A673 (cell line): ENCODE results near the gene CTIF.

Experiments used
- EZH2 ChIP-seq: fragments of 200-600 bp; sonication (generic); IDR thresholded peaks from 2 replicates; pipeline ENCODE4 v1.6.1; 2017; ENCODE audit warnings: borderline replicate concordance, low read depth, mild to moderate bottlenecking, mixed read lengths, antibody characterized with exemption, low read length; ENCODE audit not compliant: poor library complexity, severe bottlenecking
- TF ChIP-seq, protein P1 (sequence below): fragments of 300-800, 200-600 bp; sonication (generic); conservative IDR thresholded peaks from 2 replicates; pipeline ENCODE4 v1.5.1; 2017; ENCODE audit warnings: low read depth, mild to moderate bottlenecking, antibody characterized with exemption, low read length, moderate library complexity, mixed read lengths

DNA sequence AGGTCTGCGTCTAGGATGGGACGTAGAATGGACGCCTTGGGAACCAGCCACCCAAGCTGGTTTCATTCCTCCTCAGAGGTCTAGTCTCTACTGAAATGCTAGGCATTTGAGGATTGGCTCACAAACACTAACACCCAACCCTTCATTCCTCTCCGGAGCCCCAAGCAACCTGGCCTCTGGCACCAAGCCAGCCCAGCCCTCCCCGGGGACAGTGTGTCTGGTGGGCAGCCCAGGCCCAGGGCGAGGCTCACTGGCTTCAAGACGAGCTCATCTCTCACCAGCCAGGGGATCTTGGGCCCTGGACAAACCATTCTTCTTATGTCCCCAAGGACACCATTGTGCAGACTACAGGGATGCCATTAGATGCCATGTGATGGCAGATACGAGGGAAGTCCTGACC is 182.5 kb downstream of the CTIF start:
- TF ChIP-seq, protein P1, sequence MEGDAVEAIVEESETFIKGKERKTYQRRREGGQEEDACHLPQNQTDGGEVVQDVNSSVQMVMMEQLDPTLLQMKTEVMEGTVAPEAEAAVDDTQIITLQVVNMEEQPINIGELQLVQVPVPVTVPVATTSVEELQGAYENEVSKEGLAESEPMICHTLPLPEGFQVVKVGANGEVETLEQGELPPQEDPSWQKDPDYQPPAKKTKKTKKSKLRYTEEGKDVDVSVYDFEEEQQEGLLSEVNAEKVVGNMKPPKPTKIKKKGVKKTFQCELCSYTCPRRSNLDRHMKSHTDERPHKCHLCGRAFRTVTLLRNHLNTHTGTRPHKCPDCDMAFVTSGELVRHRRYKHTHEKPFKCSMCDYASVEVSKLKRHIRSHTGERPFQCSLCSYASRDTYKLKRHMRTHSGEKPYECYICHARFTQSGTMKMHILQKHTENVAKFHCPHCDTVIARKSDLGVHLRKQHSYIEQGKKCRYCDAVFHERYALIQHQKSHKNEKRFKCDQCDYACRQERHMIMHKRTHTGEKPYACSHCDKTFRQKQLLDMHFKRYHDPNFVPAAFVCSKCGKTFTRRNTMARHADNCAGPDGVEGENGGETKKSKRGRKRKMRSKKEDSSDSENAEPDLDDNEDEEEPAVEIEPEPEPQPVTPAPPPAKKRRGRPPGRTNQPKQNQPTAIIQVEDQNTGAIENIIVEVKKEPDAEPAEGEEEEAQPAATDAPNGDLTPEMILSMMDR = no peak
- no peak for TF ChIP-seq EZH2
